ENCODE results near the gene ZNF180.
"Not testable (repeated sequence)": the region's sequence is repeated elsewhere in the genome, so short reads cannot be mapped to it uniquely, and the experiment has no call there.

ZNF180 gene

GRCh38 chr19:44499962-44500949, at the start of gene ZNF180:
TSS of gene ZNF180 (minus strand) at chr19:44500522. CDS start at chr19:44497334, 3,188 bp downstream.
- peak; percentile 59 for DNase-seq

DNA sequence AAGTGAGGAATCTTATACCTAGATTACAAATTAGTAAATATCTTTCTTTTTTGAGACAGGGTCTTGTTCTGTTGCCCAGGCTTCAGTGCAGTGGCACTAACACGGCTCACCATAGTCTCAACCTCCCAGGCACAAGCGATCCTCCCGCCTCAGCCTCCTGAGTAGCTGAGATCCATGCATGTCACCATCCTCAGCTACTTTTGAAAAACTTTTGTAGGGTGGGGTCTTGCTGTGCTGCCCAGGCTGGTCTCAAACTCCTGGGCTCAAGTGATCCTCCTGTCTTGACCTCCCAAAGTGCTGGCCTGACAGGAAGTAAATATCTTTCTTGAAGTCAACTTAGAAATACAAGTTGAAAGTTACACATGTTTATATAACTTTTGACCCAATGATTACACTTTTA, 49.2 kb upstream of the ZNF180 start:
- DNase-seq = no peak

DNA sequence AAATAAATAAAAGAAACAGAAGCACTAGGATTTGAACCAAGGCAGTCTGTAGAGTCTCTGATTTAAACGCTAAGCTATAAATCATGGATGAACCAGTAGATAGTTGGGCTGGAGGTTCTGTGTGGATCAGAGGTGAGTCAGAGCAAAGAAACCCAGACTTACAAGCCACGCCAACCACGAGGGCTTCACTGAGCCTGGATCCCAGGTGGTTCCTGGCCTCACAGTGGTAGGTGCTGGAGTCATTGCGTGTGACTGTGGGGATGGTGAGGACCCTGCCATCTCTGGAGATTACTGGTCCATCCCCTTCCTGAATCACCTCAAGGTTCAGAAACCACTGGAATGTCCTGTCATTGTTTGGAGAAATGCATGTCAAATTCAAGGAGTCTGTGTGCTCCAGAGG, 48.4 kb upstream of the ZNF180 start:
- no peak for DNase-seq

- no peak for DNase-seq
These were observed 43.7 kb upstream of the ZNF180 start for GRCh38 chr19:44544031-44544430.

DNA sequence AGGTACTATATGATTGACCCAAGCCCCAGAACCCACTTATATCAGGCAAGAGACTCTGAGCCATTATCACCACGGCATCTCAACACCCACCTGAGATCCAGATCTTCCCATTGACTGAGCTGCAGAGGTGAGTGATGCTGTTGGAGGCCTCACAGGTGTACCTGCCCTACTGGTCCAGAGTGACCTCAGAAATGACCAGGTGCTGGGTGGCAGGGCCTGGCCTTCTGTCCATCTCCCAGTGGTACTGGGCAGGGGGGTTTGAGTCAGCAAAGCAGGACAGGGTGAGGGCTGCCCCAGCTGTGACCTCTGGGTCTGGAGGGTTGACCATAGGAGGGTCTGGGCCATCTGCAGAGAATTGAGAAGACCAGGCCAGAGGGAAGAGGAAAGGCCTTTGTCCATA, 42.3 kb upstream of the ZNF180 start:
- no peak for DNase-seq

DNA sequence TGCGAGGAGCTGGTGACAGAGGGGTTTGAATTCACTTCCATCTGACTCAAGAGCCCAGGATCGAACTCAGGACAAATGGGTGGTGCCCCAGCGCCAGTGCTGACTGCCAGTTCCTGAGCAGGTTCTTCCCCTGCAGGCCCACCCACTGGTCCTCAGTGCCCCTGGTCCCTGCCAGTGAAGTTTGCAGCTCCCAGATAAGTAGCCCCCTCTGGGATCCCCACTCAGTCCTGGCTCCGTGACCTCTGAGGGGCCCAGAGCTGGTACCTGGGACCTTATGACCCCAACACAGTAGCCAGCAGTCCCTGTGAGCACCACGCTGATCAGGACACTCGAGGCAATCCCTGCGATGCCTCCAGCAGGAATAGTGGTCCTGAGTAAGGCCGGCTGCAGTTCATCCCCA, 40.4 kb upstream of the ZNF180 start:
- no peak for DNase-seq

GRCh38 chr19:44539991-44540390, 39.7 kb upstream of the ZNF180 start:
- DNase-seq = no peak

DNA sequence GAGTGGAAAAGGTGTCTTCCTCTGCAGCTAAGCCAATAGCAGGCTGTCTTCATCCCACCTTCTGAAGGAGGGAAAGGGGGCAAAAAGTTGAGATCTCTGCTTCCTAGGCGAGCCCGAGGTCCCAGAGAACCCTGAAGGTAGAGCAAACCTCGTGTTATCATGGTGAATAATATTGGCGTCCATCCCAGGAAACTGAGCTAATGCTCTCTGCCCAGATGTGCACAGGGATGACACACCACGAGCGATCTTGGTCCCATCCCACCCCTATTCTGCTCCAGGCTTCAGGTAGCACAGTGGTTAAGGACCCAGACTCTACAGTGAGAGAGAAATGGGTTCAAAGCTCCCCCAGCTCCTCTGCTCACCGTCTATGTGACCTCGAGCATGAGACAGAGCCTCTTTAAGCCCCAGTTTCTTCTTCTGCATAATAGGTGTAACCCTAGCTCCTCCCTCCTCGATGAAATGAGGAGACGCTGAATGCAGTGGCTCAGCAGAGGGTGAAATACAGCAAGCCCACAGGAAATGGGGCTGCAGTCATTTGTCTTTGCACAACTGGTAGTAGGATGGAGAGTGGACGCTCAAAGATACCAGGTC, 39.0 kb upstream of the ZNF180 start:
- no peak for DNase-seq

- not testable (repeated sequence) for DNase-seq
These were observed 35.0 kb upstream of the ZNF180 start for GRCh38 chr19:44535361-44535760.

DNA sequence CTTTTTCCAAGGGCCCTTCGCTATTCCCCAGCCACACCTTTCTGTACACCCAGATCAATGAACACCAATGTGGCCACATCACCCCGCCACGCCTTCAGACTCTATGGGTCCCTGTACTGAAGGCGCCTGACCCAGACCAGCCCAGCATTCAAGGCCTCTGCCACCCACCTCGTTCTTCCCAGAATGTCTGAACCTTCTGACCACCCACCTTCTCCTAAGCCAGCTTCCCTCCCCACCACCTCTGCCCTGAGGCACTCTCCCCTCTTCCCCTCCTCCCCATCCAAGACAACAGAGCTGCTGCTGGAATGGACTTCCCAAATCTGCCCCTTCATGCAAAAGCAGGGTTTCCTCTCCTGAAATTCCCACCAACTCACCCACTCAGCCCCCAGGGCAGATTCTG, 32.5 kb upstream of the ZNF180 start:
- DNase-seq = no peak

DNA sequence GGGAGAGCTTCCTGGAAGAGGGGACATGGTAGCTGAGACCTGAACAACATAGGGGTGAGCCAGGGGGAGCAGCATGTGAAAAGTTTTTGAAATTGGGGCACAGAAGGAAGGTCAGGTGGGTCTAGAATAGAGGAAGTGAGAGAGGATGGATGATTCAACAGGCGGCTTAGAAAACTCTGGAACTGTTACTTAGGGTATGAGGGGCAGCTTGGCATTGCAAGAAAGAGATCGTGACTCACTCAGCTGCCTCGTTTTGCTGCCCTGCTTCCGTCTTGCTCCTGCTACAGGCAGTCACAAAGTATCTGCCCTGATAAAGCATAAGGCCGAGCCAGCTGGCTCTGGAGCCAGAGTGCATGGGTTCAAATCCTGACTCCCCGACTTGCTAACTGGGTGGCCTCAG, 30.5 kb upstream of the ZNF180 start:
- no peak for DNase-seq

DNA sequence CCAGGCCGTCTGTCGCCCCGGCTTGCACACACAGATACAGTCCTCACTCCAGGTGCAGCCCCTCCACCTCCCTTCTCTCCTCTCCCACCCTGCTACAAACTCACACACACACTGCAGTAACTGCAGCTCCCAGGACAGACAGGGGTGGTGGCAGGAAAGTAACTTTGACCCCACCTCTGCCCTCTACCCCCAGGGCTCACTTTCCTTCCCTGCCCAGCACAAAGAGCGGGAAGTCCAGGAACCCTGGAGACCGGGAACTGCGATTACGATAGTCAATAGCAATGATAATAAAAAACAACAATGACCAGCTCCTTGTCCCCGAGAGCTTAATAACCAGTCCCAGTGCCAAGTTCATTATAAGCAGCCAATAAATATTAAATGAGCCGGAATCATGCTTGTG, 29.2 kb upstream of the ZNF180 start, which contains the start of gene CEACAM20:
CEACAM20 (minus strand) TSS at position 140 of the 400 bp plus-strand sequence. CDS start 166 bp downstream, outside the sequence.
- no peak for DNase-seq

- DNase-seq = no peak
These were observed 27.2 kb upstream of the ZNF180 start for GRCh38 chr19:44527554-44527953.

GRCh38 chr19:44525721-44526430, 25.6 kb upstream of the ZNF180 start:
- no peak for DNase-seq

GRCh38 chr19:44521370-44521769, 21.0 kb upstream of the ZNF180 start:
- DNase-seq = no peak

DNA sequence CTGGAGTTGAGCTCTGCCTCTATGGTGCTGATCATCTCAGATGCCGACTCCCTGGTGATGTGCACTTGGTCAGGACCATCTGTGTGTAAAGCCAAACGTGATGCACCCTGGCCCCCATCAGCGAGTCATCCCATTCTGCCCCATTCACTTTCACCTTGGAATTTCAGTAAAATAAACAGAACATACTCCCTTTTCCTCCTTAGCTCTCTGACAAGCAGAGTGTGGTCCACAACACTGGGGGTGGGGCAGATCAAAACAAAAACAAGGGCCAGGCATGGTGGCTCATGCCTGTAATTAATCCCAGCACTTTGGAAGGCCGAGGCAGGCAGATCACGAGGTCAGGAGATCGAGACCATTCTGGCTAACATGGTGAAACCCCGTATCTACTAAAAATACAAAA, 16.8 kb upstream of the ZNF180 start:
- DNase-seq = no peak

DNA sequence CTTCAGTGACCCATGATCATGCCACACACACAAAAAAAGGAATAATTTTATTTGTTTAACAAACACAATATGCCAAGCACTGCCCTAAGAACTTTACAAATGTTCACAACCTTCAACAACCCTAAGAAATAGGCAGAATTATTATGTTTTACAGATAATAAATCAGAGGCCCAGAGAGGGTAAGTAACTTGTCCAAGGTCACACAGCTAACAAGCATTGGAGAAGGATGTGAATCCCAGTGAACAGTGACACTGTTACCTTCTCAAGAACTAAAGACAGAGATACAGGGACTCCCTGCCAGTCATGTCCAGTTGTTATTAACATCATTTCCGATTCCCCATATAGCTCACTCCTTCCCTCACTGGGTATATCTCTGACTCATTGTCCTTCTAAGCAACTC, 15.6 kb upstream of the ZNF180 start:
- no peak for DNase-seq

GRCh38 chr19:44515031-44515430, 14.7 kb upstream of the ZNF180 start:
- DNase-seq = no peak

- no peak for DNase-seq
These were observed 12.3 kb upstream of the ZNF180 start for GRCh38 chr19:44512326-44513298.

GRCh38 chr19:44509478-44509877, 9.2 kb upstream of the ZNF180 start:
- DNase-seq = no peak

DNA sequence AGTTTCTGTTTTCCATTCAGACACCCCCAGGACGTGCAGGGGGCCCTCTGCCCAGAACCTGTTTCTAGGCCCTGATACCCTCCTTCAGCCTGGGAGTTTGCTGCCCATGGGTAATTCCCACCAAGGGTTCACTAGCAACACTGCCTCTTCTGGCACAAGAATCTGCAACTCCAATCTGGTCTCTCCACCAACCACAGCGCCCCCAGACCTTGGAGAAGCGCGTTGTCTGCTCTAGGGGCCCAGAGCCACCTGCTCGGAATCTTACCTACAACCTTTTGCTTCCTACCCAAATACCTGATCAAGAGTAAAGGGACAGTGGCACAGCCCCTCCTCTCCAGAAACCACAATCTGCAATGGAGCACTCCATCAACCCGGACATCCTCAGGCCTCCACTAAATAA, 763 bp downstream of the ZNF180 start:
- DNase-seq = no peak

DNA sequence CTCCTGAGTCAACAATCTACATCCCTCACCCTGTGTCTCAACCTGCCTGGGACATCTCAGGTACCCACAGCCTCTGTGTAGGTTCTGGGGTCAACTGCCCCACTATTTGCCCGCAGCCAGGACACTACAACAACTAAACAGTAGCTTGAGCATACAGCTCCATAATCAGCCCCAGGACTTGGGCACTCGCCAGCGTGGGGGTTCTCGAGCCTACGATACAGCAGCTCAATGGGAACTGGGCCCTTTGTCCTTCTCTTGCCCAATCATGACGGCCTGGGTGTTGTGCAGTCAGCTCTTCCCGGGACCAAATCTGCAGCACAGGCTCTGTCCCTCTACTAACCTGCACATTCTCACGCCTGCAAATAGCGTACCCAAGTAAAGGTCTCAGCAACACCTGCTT, 1.3 kb downstream of the ZNF180 start:
- no peak for DNase-seq

Data from NCI-H524 treated with DMSO at 0.1 percent for 48 hours (cell line).